ENCODE results near the gene ZNF488.
"Not testable (repeated sequence)": the region's sequence is repeated elsewhere in the genome, so short reads cannot be mapped to it uniquely, and the experiment has no call there.

Gene ZNF488

GRCh38 chr10:47416305-47417218, 32.5 kb upstream of the ZNF488 start:
- not testable (repeated sequence) for H3K9me3 ChIP-seq (ENCODE audit: insufficient read depth, low read depth, low read length); H3K4me3 ChIP-seq (ENCODE audit: low read length); H3K9ac ChIP-seq (ENCODE audit: low read depth, low read length); H3K36me3 ChIP-seq (ENCODE audit: insufficient read depth, low read length); H3K27ac ChIP-seq (ENCODE audit: low read depth, low read length); H3K27me3 ChIP-seq (ENCODE audit: insufficient read depth, low read length); H3K4me1 ChIP-seq (ENCODE audit: insufficient read depth, low read length)
- WGBS = 91% methylated on average over 6 of the region's 6 CpGs

- Histone ChIP-seq H3K27ac (ENCODE audit: low read depth, low read length) (no peak overlapping the region), H3K9me3 (ENCODE audit: insufficient read depth, low read depth, low read length) (no peaks in the 10 kb centered on the region), H3K4me3 (ENCODE audit: low read length) (no peak overlapping the region), H3K27me3 (ENCODE audit: insufficient read depth, low read length) (no peaks in the 10 kb centered on the region), H3K36me3 (ENCODE audit: insufficient read depth, low read length) (no peaks in the 10 kb centered on the region), H3K9ac (ENCODE audit: low read depth, low read length) (no peak overlapping the region), H3K4me1 (ENCODE audit: insufficient read depth, low read length) (peaks cover 4% of the 10 kb centered on the region; the same call in 1 of the 2 replicates)
- WGBS = 96% methylated on average over 6 of the region's 6 CpGs
Observed at GRCh38 chr10:47415520-47416304, 31.6 kb upstream of the ZNF488 start.

- H3K4me1 ChIP-seq (ENCODE audit: insufficient read depth, low read length) = no peaks in the 10 kb centered on the region
- H3K9ac ChIP-seq (ENCODE audit: low read depth, low read length) = no peak overlapping the region
- no peaks in the 10 kb centered on the region for H3K9me3 ChIP-seq (ENCODE audit: insufficient read depth, low read depth, low read length)
- no peak overlapping the region for H3K27ac ChIP-seq (ENCODE audit: low read depth, low read length)
- 86% methylated on average over 18 of the region's 19 CpGs for WGBS
- no peak overlapping the region for H3K4me3 ChIP-seq (ENCODE audit: low read length)
- no peaks in the 10 kb centered on the region for H3K36me3 ChIP-seq (ENCODE audit: insufficient read depth, low read length)
- no peaks in the 10 kb centered on the region for H3K27me3 ChIP-seq (ENCODE audit: insufficient read depth, low read length)
Observed at GRCh38 chr10:47414752-47415519, 30.8 kb upstream of the ZNF488 start.

- Histone ChIP-seq H3K27ac (ENCODE audit: low read depth, low read length) (no peak overlapping the region), H3K9ac (ENCODE audit: low read depth, low read length) (no peak overlapping the region), H3K36me3 (ENCODE audit: insufficient read depth, low read length) (no peaks in the 10 kb centered on the region), H3K4me3 (ENCODE audit: low read length) (no peak overlapping the region), H3K4me1 (ENCODE audit: insufficient read depth, low read length) (no peaks in the 10 kb centered on the region), H3K9me3 (ENCODE audit: insufficient read depth, low read depth, low read length) (no peaks in the 10 kb centered on the region), H3K27me3 (ENCODE audit: insufficient read depth, low read length) (no peaks in the 10 kb centered on the region)
- 97% methylated on average over 2 of the region's 2 CpGs for WGBS
Observed at GRCh38 chr10:47414227-47414592, 30.1 kb upstream of the ZNF488 start.

GRCh38 chr10:47413531-47414226, 29.6 kb upstream of the ZNF488 start:
- no peaks in the 10 kb centered on the region for H3K36me3 ChIP-seq (ENCODE audit: insufficient read depth, low read length)
- WGBS = 91% methylated on average over 14 of the region's 14 CpGs
- no peaks in the 10 kb centered on the region for H3K4me1 ChIP-seq (ENCODE audit: insufficient read depth, low read length)
- no peaks in the 10 kb centered on the region for H3K27me3 ChIP-seq (ENCODE audit: insufficient read depth, low read length)
- H3K9me3 ChIP-seq (ENCODE audit: insufficient read depth, low read depth, low read length) = no peaks in the 10 kb centered on the region
- no peak overlapping the region for H3K4me3 ChIP-seq (ENCODE audit: low read length)
- no peak overlapping the region for H3K27ac ChIP-seq (ENCODE audit: low read depth, low read length)
- no peak overlapping the region for H3K9ac ChIP-seq (ENCODE audit: low read depth, low read length)

GRCh38 chr10:47412869-47413268, 28.8 kb upstream of the ZNF488 start:
- H3K27ac ChIP-seq (ENCODE audit: low read depth, low read length) = no peak overlapping the region
- no peaks in the 10 kb centered on the region for H3K4me1 ChIP-seq (ENCODE audit: insufficient read depth, low read length)
- no peak overlapping the region for H3K4me3 ChIP-seq (ENCODE audit: low read length)
- no peak overlapping the region for H3K9ac ChIP-seq (ENCODE audit: low read depth, low read length)
- H3K27me3 ChIP-seq (ENCODE audit: insufficient read depth, low read length) = no peaks in the 10 kb centered on the region
- H3K9me3 ChIP-seq (ENCODE audit: insufficient read depth, low read depth, low read length) = no peaks in the 10 kb centered on the region
- no peaks in the 10 kb centered on the region for H3K36me3 ChIP-seq (ENCODE audit: insufficient read depth, low read length)
- WGBS = 86% methylated on average over 2 of the region's 2 CpGs

GRCh38 chr10:47412177-47412730, 28.2 kb upstream of the ZNF488 start:
- Histone ChIP-seq H3K27me3 (ENCODE audit: insufficient read depth, low read length) (no peaks in the 10 kb centered on the region), H3K36me3 (ENCODE audit: insufficient read depth, low read length) (no peaks in the 10 kb centered on the region), H3K9me3 (ENCODE audit: insufficient read depth, low read depth, low read length) (no peaks in the 10 kb centered on the region), H3K27ac (ENCODE audit: low read depth, low read length) (no peak overlapping the region), H3K4me1 (ENCODE audit: insufficient read depth, low read length) (no peaks in the 10 kb centered on the region), H3K9ac (ENCODE audit: low read depth, low read length) (no peak overlapping the region), H3K4me3 (ENCODE audit: low read length) (no peak overlapping the region)
- 93% methylated on average over 5 of the region's 5 CpGs for WGBS

GRCh38 chr10:47410862-47411261, 26.8 kb upstream of the ZNF488 start:
- no peaks in the 10 kb centered on the region for H3K27me3 ChIP-seq (ENCODE audit: insufficient read depth, low read length)
- H3K27ac ChIP-seq (ENCODE audit: low read depth, low read length) = no peak overlapping the region
- 89% methylated on average over 4 of the region's 4 CpGs for WGBS
- no peaks in the 10 kb centered on the region for H3K9me3 ChIP-seq (ENCODE audit: insufficient read depth, low read depth, low read length)
- H3K9ac ChIP-seq (ENCODE audit: low read depth, low read length) = no peak overlapping the region
- H3K36me3 ChIP-seq (ENCODE audit: insufficient read depth, low read length) = no peaks in the 10 kb centered on the region
- H3K4me1 ChIP-seq (ENCODE audit: insufficient read depth, low read length) = no peaks in the 10 kb centered on the region
- H3K4me3 ChIP-seq (ENCODE audit: low read length) = no peak overlapping the region

GRCh38 chr10:47410271-47410670, 26.2 kb upstream of the ZNF488 start:
- Histone ChIP-seq H3K4me1 (ENCODE audit: insufficient read depth, low read length) (no peaks in the 10 kb centered on the region), H3K9ac (ENCODE audit: low read depth, low read length) (no peak overlapping the region), H3K4me3 (ENCODE audit: low read length) (no peak overlapping the region), H3K9me3 (ENCODE audit: insufficient read depth, low read depth, low read length) (no peaks in the 10 kb centered on the region), H3K27me3 (ENCODE audit: insufficient read depth, low read length) (no peaks in the 10 kb centered on the region), H3K36me3 (ENCODE audit: insufficient read depth, low read length) (no peaks in the 10 kb centered on the region), H3K27ac (ENCODE audit: low read depth, low read length) (no peak overlapping the region)
- 95% methylated on average over 3 of the region's 4 CpGs for WGBS

- H3K27ac ChIP-seq (ENCODE audit: low read depth, low read length) = no peak overlapping the region
- H3K27me3 ChIP-seq (ENCODE audit: insufficient read depth, low read length) = no peaks in the 10 kb centered on the region
- H3K4me3 ChIP-seq (ENCODE audit: low read length) = no peak overlapping the region
- H3K36me3 ChIP-seq (ENCODE audit: insufficient read depth, low read length) = no peaks in the 10 kb centered on the region
- 84% methylated on average over 3 of the region's 3 CpGs for WGBS
- no peaks in the 10 kb centered on the region for H3K9me3 ChIP-seq (ENCODE audit: insufficient read depth, low read depth, low read length)
- H3K4me1 ChIP-seq (ENCODE audit: insufficient read depth, low read length) = no peaks in the 10 kb centered on the region
- H3K9ac ChIP-seq (ENCODE audit: low read depth, low read length) = no peak overlapping the region
Observed at GRCh38 chr10:47409866-47410256, 25.8 kb upstream of the ZNF488 start.
